Measurements from ENCODE around the gene THBS3.
"Not testable (repeated sequence)": the region's sequence is repeated elsewhere in the genome, so short reads cannot be mapped to it uniquely, and the experiment has no call there.

The THBS3 gene

GRCh38 chr1:155207806-155208540 lies at the start of gene THBS3:
THBS3 (minus strand) TSS chr1:155207897; CDS start chr1:155207876, 21 bp downstream.
- no peak for DNase-seq (ENCODE audit: low read depth in 3 of 3, low spot score in 1 of 3)

DNA sequence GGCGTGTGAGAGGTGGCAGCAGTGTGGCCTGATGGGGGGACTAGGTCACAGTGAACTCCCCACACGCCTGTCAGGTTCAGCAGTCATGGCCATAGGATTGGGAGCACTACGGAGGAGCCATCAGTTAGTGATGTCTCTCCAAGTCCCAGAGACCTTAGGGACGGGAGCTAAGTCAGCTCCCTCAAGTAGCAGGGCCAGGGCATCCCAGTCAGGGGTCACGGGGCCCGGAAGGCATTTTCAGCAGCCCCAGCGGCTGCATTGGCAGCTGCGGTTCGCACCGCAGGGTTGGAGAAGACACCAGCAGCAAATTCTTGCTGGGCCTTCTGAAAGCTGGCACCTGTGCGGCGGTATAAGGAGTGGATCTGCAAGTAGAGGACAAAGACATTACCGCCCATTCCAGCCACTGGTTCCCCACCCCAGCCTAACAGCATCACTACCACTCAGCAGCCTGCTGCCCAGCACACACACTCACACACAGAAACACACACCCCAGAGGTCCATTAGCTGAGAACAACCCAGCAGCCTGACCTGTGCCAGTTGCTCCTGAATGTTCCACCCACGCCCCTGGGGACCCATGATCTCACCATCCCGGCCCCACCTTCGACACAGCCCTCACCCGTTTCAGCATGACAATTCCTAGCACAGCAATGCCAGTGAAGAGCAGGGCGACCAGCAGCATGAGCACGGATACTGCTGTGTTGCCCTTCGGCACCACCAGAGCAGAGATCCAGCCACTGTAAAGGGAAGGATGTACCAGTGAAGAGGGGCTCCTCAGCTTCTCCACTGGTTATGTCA lies 48.6 kb upstream of the THBS3 start:
- DNase-seq (ENCODE audit: low read depth in 3 of 3, low spot score in 1 of 3): no peak

DNA sequence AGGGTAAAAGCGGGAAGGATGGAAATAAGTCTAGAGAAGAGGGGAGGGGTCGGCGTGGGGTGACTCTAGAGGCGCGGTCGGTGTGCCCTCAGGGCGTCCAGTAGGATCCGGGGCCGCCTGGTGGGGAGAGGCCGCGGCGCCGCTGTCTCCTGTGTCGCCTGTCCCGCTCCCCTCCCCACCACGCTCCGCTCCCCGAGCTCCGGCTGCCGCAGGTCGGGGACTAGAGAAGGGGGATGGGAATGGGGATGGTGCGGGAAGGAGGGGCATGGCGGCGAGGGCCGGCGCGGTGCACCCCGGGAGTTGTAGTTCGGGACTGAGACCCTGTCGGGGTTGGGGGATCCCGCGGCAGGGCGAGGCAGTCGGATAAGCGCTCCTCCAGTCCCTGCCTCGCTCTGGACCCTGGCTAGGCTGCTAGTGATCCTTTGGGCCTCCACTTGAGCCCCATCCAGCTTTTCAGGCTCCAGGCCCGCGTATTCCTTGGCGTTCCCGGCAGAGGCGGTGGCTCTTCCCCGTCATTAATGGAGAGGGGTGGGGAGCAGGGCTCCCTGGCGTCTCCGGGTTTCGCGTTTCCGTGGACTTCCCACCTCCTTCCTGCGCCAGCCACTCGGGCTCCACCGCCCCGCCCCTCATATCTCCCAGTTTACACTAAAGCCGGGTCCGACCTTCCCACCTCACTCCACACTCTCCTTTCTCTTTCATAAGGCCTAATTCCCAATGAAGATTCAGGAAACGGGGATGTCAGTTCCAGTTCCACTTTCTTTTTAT lies 47.7 kb upstream of the THBS3 start, which contains the start of gene ENTREP3:
Gene ENTREP3, minus strand, starts transcription at position 241 of the 765 bp plus-strand sequence. CDS start 606 bp downstream, outside the sequence.
- DNase-seq (ENCODE audit: low read depth in 3 of 3, low spot score in 1 of 3): peak in 2 of 3 donors; percentile 51 to 69

- DNase-seq (ENCODE audit: low read depth in 3 of 3, low spot score in 1 of 3): no peak
Observed at GRCh38 chr1:155254714-155255242, 47.1 kb upstream of the THBS3 start.

DNA sequence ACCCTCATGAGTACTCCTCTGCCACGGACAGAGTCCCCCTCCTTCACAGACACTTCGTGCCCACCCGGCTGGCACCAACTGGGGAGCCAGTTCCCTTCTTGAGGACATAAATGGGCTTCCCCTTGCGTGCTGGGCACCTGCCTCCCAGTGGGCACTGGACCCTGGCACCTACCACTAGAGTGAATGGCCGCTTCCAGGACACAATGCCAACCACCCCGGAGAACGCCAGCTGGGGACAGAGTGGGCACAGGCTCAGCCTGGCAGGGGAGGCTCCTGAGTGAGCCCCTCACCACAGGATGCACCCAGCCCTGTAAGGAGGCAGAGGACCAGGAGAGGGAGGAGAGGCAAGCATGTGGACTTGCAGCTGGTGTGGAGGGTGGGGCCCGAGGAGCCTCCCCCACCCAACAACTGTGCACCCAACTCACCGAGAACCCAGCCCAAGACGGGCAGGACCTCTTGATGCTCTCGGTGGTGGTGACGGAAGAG lies 46.6 kb upstream of the THBS3 start:
- DNase-seq (ENCODE audit: low read depth in 3 of 3, low spot score in 1 of 3): no peak

- no peak for DNase-seq (ENCODE audit: low read depth in 3 of 3, low spot score in 1 of 3)
Observed at GRCh38 chr1:155253797-155254196, 46.1 kb upstream of the THBS3 start.

DNA sequence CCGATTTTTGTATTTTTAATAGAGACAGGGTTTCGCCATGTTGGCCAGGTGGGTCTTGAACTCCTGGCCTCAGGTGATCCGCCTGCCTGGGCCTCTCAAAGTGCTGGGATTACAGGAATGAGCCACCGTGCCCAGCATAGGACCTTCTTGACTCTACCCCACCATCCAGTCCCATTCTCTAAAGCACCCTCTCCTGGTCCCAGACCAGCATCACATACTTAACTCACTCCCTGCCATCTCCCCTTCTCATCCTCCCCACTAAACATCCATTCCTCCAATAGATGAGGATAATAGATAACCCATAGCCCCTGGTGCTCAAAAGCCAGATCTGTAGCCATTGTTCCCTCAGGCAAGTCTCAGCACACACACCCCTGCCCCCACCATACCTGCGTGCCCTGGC lies 45.5 kb upstream of the THBS3 start:
- DNase-seq (ENCODE audit: low read depth in 3 of 3, low spot score in 1 of 3): no peak

DNA sequence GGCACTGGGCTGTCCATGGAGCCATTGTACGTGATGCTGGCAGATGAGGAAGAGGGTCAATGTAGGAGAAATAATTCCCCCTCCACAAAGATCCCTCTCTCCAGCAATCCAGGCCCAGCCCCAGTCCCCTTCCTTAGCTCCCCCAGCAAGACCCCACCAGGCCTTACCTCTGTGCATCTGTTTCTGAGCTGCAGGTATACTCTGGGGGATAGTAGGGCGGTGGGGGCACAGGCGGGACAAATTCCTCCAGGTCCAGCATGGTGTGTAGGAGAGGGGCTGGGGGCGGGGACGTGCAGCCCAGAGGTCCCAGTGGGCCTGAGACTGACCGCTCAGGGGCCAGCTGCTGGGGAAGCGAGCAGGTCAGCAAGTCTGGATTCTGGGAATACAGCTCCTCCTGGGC lies 43.9 kb upstream of the THBS3 start:
- no peak for DNase-seq (ENCODE audit: low read depth in 3 of 3, low spot score in 1 of 3)

DNA sequence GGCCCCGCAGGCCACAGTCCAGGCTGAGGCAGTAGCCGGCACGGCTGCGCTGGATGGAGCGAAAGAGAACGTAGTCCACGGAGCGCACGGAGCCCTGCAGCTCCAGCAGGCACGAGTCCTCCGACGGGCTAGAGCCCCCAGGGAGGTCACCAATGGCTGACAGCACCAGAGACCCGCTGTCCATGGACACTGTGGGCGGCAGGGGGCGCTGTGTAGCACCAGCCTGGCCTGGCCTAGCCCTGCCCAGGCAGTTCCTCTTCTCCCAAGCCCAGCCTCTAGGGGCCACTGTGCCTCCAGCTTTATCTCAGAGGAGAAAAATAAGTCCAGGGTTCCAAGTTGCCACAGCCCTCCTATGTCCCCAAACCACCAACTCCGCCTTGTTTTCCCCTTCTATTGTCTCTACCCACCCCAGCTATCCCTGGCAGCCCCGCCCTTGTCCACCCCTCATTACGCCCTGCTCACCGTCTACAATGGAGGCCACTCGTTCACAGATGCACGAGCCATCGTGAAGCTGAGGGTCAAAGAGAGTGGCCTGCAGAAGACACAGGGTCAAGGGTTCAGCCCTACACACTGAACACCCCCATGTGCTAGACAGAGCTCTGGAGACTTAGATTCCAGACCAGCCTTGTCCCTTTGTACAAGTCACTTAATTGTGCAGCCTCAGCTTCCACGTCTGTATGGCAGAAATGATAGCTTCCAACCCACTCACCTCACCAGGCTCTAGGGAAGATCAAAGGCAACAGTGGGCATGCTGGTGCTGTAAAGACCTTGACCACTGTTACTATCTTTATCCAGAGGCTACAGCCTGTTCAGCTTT lies 43.1 kb upstream of the THBS3 start:
- DNase-seq (ENCODE audit: low read depth in 3 of 3, low spot score in 1 of 3): peak; percentile 91 to 97 (median 93)

DNA sequence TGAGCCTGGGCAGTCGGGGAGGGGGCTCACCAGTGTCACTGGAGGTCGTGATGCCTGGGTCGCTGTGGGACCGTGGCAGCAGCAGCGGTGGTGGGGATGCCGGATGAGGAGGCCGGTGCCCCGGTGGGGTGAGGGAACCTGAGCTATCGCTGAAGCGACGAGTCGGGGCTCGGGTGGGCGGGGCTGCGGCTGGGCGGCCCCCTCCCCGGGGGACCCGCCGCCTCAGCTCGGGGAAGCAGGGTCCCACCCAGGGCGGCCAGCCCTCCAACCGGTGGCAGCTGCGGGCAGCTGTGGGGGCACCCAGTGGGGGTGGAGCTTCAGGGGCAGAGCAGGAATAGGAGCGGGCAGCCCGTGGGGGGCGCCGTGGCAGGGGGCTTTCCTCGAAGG lies 42.5 kb upstream of the THBS3 start:
- DNase-seq (ENCODE audit: low read depth in 3 of 3, low spot score in 1 of 3): no peak

DNA sequence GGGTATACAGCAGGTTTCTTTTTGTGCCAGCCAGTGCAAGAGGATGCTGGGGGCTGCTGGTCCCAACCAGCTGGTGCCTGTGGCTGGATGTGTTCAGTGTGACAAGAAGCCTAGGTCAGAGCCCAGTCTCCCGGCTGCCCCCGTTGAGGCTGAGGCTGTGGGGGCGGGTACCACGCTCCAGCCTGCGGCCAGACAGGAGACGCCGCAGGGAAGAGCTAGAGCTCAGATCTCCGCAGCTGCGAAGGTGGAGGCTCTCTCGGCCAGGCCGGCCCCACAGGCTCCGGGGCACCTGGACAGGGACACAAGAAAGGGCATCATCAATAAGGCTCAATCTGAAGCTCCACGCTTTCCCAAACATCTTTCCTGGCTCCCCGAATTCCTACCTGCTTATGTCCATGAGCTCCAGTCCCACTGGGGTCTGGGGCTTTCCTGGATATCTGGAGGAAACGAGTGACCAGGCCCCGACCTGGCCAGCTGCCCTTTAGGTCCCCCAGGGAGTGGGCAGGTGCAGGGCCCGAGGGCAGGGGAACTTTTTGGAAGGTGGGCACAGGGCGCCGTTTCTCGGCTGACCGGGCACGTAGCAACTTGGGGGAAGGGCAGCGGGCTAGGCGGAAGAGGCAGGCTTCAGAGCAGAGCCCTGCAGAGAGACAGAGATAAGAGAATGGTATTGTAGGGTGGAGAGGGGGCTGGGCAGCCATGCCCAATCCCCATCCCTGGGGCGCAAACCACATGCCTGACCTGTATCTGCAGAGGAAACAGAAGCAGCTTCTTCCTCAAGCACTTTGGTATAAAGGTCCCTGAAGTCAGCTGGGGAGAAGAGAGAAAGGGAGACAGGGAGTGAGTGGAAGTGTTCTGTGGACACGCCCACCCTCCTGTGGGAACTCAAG lies 40.2 kb upstream of the THBS3 start:
- no peak for DNase-seq (ENCODE audit: low read depth in 3 of 3, low spot score in 1 of 3)

DNA sequence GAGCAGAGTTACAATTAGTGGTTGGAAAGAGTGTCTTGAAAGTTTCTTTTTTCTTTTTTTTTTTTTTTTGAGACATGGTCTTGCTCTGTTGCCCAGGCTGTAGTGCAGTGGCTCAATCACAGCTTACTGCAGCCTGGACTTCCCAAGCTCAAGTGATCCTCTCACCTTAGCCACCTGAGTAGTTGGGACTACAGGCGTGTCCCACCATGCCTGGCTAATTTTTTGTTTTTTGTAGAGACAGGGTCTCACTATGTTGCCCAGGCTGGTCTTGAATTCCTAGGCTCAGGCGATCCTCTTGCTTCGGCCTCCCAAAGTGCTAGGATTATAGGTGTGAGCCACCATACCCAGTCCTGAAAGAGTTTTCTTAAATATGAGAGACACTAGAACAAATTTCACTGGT lies 39.1 kb upstream of the THBS3 start:
- DNase-seq (ENCODE audit: low read depth in 3 of 3, low spot score in 1 of 3): not testable (repeated sequence)

- DNase-seq (ENCODE audit: low read depth in 3 of 3, low spot score in 1 of 3): no peak
Observed at GRCh38 chr1:155245163-155245524, 37.4 kb upstream of the THBS3 start.

- peak; percentile 71 to 87 (median 83) for DNase-seq (ENCODE audit: low read depth in 3 of 3, low spot score in 1 of 3)
Observed at GRCh38 chr1:155244368-155245162, 36.9 kb upstream of the THBS3 start.

- DNase-seq (ENCODE audit: low read depth in 3 of 3, low spot score in 1 of 3): no peak
Observed at GRCh38 chr1:155242805-155243358, 35.2 kb upstream of the THBS3 start.

DNA sequence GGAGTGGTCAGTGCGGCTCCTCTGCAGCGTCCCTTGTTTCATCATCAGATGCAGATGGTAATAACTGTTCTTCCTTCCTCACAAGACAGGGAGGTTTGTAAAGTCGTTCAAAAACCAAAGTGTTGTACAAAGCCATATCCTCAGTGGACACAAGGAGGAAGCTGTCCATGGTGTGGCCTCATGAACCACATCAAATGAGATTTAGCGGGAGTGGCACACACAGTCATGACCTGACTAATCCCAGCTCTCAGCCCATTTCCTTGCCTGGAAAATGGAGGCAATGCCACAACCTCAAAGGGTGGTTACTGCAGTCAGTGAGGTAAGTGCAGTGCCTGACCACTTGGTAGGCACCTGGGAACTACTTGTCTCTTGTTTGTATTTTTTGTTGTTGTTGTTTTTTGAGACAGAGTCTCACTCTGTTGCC lies 34.2 kb upstream of the THBS3 start:
- DNase-seq (ENCODE audit: low read depth in 3 of 3, low spot score in 1 of 3): no peak

DNA sequence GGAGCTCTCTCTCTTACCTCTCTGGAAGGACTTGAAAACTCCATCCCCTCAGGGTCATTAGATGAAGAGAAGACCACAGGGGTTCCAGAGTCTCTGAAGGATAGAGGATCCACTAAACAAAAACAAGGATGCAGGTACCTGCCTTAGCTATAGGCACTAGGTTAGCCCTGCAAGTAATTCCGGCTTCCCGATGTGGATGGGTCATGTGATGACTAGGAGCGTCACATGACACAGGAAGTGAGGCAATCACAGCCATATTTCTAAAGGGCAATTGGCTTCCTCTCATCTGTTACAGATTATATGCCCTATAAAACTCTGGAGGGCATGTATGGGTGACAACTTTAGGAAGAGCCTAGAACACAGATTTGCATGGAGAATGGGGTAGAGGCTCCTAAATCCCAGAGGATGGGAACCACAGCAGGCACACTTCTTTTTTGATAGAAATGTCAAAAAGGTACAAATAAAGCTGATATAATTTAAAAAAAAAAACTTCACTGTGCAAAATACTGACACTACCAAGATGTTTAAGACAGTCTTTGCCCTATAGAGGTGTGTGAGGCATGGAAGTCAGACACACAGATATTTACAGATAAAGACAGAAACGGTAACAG lies 33.5 kb upstream of the THBS3 start:
- peak in 1 of 3 donors; percentile 25 for DNase-seq (ENCODE audit: low read depth in 3 of 3, low spot score in 1 of 3)

- DNase-seq (ENCODE audit: low read depth in 3 of 3, low spot score in 1 of 3): no peak
Observed at GRCh38 chr1:155236451-155236850, 28.8 kb upstream of the THBS3 start.
